Large intestine (tissue), 3 donors: Measurements from ENCODE around the gene SH2D4B. TPM values are rescaled to one million over a fixed set of nuclear protein-coding genes. Genes with fewer than 3 reads are reported as not detected.

ENCODE experiments used
- DNase-seq, 2 donors: peaks; one replicate each; pipeline versions ENCODE4 v3.0.0 to v3.0.0-alpha.2; 2013
- H3K27ac ChIP-seq: one replicate; pipeline ENCODE4 v1.5.1; 2013; ENCODE audit warnings: low read length
- H3K27me3 ChIP-seq: 2 replicates; pipeline ENCODE4 v1.6.1; 2013; ENCODE audit warnings: low read length; ENCODE audit not compliant: control insufficient read depth, insufficient read depth
- H3K36me3 ChIP-seq: 2 replicates; pipeline ENCODE4 v1.6.1; 2013; ENCODE audit warnings: low read length; ENCODE audit not compliant: control insufficient read depth, insufficient read depth
- H3K4me1 ChIP-seq: one replicate; pipeline ENCODE4 v1.6.1; 2013; ENCODE audit warnings: low read length; ENCODE audit not compliant: control insufficient read depth, insufficient read depth
- H3K4me3 ChIP-seq: one replicate; pipeline ENCODE4 v1.5.1; 2013; ENCODE audit warnings: low read length
- H3K9me3 ChIP-seq: one replicate; pipeline ENCODE4 v1.6.1; 2013; ENCODE audit warnings: mild to moderate bottlenecking, low read depth, low read length, moderate library complexity; ENCODE audit not compliant: control insufficient read depth
- WGBS: methylation state at CpG from one replicate; pipeline ENCODE4 v1.1.5; 2013; ENCODE audit warnings: low lambda C conversion rate; ENCODE audit not compliant: insufficient coverage; 5-methylcytosine and 5-hydroxymethylcytosine counted together
- polyA plus RNA-seq: library from polyadenylated mRNA; unstranded; fragments of 120-200 nt; gene quantifications from one replicate; pipeline ENCODE4 v1.2.1, GENCODE V29; 2013

SH2D4B gene
- polyA plus RNA-seq, 1 donor: 0.01 TPM

DNA sequence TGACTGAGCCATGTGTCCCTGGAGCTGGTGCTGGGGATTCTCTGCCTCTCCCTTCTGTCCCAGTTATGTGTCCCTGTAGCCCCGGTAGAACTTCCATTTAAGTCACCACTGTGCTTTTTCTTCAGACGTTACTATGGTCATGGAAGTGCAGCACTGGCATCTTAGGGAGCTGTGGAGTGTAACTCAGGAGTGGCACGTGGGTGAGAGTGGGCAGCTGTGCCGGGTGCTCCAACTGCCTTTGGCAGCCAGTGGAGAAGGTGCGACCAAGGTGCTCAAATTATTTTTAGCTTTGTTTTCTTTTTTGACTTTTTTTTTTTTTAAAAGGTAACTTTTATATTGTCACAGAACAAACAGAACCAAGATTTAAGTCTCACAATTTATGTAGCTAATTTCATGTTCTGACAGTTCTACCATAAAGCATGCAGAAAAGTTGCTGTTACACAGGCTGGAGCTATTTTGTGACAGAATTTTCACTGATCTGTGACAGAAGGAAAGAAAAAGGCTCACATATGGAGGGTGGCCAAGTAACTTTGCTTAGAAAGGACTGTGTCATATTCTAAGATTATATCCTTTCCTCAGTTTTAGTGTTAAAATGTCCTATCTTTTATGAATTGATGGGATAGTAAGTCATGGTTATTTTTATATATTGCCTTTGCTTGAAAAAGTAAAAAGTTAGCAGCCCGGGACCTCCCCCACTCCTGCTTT, 73.9 kb downstream of the SH2D4B start:
- no peaks in the 10 kb centered on the region for H3K4me1 ChIP-seq
- no peak overlapping the region for H3K4me3 ChIP-seq
- no peak overlapping the region for H3K27ac ChIP-seq
- WGBS: 100% methylated on average over 1 of the region's 6 CpGs
- DNase-seq: no peak
- no peaks in the 10 kb centered on the region for H3K9me3 ChIP-seq
- peaks cover 4% of the 10 kb centered on the region for H3K27me3 ChIP-seq
- H3K36me3 ChIP-seq: no peaks in the 10 kb centered on the region

- 50% methylated on average over 1 of the region's 3 CpGs for WGBS
These were observed 74.6 kb downstream of the SH2D4B start for GRCh38 chr10:80612261-80612660.

DNA sequence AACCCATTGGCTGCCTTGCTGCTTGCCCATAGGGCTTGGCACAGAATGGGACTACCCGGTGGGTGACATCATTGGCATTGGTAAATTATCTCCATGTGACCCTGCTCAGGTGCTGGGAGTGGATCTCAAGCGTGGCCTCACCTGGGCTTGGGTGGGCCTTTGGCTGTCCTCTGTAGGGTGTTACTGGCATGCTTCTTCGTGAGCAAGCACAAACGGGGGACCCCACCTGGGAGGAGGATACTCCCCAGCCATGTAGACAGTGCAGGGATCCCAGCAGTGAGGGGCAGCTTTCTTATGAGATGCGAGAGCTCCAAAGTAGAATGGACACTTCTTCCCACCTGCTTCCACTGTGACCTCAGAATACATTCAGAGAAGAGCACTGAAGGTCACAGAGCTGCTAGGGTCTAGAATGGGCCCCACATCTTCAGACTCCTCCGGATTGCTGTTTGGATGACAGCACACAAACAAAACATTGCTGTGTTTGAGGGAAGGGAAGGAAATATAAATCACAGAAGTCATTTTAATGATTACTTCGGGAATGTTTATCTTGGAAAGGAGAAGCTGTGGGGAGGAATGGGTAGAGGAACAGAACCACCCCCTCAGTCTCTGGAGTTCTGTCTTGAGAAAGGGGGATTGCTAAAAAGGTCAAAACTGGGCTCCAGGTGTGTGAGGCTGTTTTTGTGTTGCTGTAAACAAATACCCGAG, 75.9 kb downstream of the SH2D4B start:
- H3K4me3 ChIP-seq: no peak overlapping the region
- 67% methylated on average over 1 of the region's 8 CpGs for WGBS
- H3K27me3 ChIP-seq: peaks cover 4% of the 10 kb centered on the region
- no peaks in the 10 kb centered on the region for H3K36me3 ChIP-seq
- DNase-seq: no peak
- H3K4me1 ChIP-seq: no peaks in the 10 kb centered on the region
- no peaks in the 10 kb centered on the region for H3K9me3 ChIP-seq
- H3K27ac ChIP-seq: no peak overlapping the region

More at GRCh38 chr10:80612261-80612660, 74.6 kb downstream of the SH2D4B start:
- Histone ChIP-seq H3K9me3 (no peaks in the 10 kb centered on the region), H3K36me3 (no peaks in the 10 kb centered on the region), H3K4me1 (no peaks in the 10 kb centered on the region), H3K4me3 (no peak overlapping the region), H3K27ac (no peak overlapping the region), H3K27me3 (peaks cover 4% of the 10 kb centered on the region)
- DNase-seq: no peak

- no peaks in the 10 kb centered on the region for H3K9me3 ChIP-seq
- no CpG with 5 or more reads among the region's 5 CpGs for WGBS
- H3K4me3 ChIP-seq: no peak overlapping the region
- H3K4me1 ChIP-seq: no peaks in the 10 kb centered on the region
- no peak for DNase-seq
- H3K27ac ChIP-seq: no peak overlapping the region
- peaks cover 2% of the 10 kb centered on the region for H3K27me3 ChIP-seq
- H3K36me3 ChIP-seq: no peaks in the 10 kb centered on the region
These were observed 77.1 kb downstream of the SH2D4B start for GRCh38 chr10:80614576-80615416.

DNA sequence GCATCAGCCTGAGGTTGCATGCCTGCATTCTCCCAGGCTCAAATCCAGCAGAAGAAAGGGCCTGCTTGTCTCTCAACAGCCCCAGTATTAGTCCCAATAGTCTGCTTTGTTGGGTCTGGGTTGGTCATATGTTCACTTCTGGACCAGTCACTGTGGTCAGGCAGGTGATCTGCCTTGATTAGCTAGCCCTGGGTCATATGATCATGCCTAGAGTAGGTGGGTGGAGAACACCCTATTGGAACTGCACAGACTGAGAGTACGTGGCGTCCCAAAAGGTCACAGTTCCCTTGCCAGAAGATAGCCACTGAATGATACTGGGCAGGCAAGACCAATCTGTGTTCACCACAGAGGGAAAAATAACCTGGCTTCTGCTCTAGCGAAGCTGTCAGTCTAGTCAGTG, 80.1 kb downstream of the SH2D4B start:
- no peak for DNase-seq
- H3K36me3 ChIP-seq: no peaks in the 10 kb centered on the region
- H3K4me3 ChIP-seq: no peak overlapping the region
- no peaks in the 10 kb centered on the region for H3K9me3 ChIP-seq
- no peak overlapping the region for H3K27ac ChIP-seq
- H3K27me3 ChIP-seq: peaks cover 2% of the 10 kb centered on the region
- no CpG with 5 or more reads among the region's 3 CpGs for WGBS
- no peaks in the 10 kb centered on the region for H3K4me1 ChIP-seq

GRCh38 chr10:80619036-80619435, 81.3 kb downstream of the SH2D4B start:
- H3K4me1 ChIP-seq: no peaks in the 10 kb centered on the region
- no peaks in the 10 kb centered on the region for H3K9me3 ChIP-seq
- no CpG with 5 or more reads among the region's 5 CpGs for WGBS
- no peak overlapping the region for H3K4me3 ChIP-seq
- H3K27me3 ChIP-seq: peaks cover 2% of the 10 kb centered on the region
- no peaks in the 10 kb centered on the region for H3K36me3 ChIP-seq
- DNase-seq: no peak
- no peak overlapping the region for H3K27ac ChIP-seq

GRCh38 chr10:80622153-80622552, 84.5 kb downstream of the SH2D4B start:
- no peaks in the 10 kb centered on the region for H3K9me3 ChIP-seq
- H3K4me1 ChIP-seq: no peaks in the 10 kb centered on the region
- no peak overlapping the region for H3K4me3 ChIP-seq
- no peaks in the 10 kb centered on the region for H3K27me3 ChIP-seq
- WGBS: 100% methylated on average over 1 of the region's 3 CpGs
- H3K36me3 ChIP-seq: no peaks in the 10 kb centered on the region
- DNase-seq: no peak
- no peak overlapping the region for H3K27ac ChIP-seq

- Histone ChIP-seq H3K36me3 (no peaks in the 10 kb centered on the region), H3K27ac (no peak overlapping the region), H3K27me3 (no peaks in the 10 kb centered on the region), H3K4me1 (no peaks in the 10 kb centered on the region), H3K9me3 (no peaks in the 10 kb centered on the region), H3K4me3 (no peak overlapping the region)
- no CpG with 5 or more reads among the region's 1 CpG for WGBS
- no peak for DNase-seq
These were observed 92.6 kb downstream of the SH2D4B start for GRCh38 chr10:80630324-80630723.

DNA sequence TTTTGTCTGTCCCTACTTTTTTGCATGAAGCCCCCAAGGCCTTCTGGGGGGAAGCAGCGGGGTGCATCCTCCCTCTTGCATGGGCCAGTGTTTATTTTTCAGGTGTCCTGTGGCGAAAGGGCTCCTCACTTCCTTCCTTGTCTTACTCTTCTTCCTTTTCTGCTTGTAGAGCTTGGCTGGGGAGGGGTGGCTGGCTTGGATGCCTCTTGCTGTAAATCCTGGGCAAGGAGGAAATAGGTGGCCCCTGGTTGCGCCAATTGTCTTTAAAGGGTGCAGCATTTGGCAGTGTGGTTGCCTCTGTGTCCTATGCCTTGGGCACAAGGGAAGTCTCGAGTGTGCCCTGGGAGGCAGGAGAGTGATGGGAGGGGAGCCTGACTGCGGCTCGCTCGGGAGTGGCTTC, 95.0 kb downstream of the SH2D4B start:
- no peak overlapping the region for H3K27ac ChIP-seq
- no peak for DNase-seq
- H3K4me3 ChIP-seq: no peak overlapping the region
- H3K27me3 ChIP-seq: no peaks in the 10 kb centered on the region
- no peaks in the 10 kb centered on the region for H3K36me3 ChIP-seq
- no CpG with 5 or more reads among the region's 7 CpGs for WGBS
- no peaks in the 10 kb centered on the region for H3K9me3 ChIP-seq
- H3K4me1 ChIP-seq: no peaks in the 10 kb centered on the region

GRCh38 chr10:80633383-80633860, 95.7 kb downstream of the SH2D4B start:
- Histone ChIP-seq H3K4me3 (no peak overlapping the region), H3K4me1 (no peaks in the 10 kb centered on the region), H3K9me3 (no peaks in the 10 kb centered on the region), H3K27me3 (no peaks in the 10 kb centered on the region), H3K36me3 (no peaks in the 10 kb centered on the region), H3K27ac (no peak overlapping the region)
- no peak for DNase-seq
- no CpG with 5 or more reads among the region's 4 CpGs for WGBS
